GM18517 (cell line): ENCODE data around the gene MGMT.

Experiments
- ATAC-seq: cut with Tn5 transposase; IDR thresholded peaks from one replicate; pipeline ENCODE4 v1.9.1; 2021; ENCODE audit warnings: mild to moderate bottlenecking, moderate library complexity; ENCODE audit not compliant: unreplicated experiment

MGMT gene

DNA sequence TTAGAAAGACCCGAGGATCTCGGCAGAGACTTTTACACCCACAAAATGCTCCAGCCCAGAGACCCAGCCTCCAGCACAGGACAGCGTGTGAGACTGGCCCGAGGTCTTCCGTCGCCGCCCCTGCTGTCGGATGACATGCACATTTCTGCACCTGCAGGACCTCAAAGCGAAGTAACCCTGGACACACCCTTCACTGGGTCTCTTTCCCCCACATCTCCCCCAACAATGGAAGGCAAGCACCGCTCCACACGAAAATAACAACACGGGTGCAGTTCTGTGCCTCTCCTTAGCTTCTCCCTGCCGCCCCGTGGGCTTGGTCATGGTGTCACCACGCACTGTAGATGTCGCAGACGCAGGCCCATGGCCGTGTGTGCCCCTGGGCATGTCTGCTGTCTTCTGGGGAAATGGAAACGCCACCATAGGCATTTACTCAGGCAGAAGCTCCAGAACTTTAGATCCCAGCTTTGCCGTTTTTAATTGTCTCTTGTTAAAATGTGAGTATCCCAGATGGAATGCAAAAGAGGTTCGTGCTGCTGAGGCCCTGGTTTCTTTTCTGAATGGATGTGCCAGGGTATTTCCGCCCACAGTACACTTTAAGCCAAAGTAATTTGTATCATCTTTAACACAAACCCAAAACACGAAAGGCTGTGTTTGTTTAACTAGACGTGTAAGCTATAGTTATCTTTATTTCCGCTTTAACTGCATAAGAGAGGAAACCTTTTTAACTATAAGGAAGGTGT is 237.9 kb downstream of the MGMT start:
- no peak for ATAC-seq

GRCh38 chr10:129705676-129706075 is 238.6 kb downstream of the MGMT start:
- ATAC-seq: no peak

GRCh38 chr10:129706081-129706480 is 239.0 kb downstream of the MGMT start:
- no peak for ATAC-seq

DNA sequence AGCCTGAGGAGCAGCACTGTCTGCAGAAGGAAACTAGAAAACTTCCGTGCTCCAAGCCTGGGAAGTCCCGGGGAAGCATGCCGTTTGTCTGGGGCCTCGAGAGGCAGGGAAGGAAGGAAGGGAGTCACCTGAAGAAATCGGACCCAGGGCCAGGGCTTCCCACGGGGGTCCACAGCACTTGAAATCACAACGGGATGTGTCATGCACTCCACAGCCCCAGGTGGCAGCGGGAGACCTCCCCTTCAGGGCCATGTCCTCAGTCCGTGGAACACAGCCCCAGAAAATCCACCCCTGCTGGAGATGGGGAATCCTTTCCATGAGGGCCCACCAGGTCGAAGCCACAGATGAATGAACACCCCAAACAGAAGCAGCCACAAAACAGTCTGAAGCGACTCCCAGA is 239.5 kb downstream of the MGMT start:
- no peak for ATAC-seq

- no peak for ATAC-seq
Observed at GRCh38 chr10:129707406-129708388, 240.7 kb downstream of the MGMT start.

- no peak for ATAC-seq
Observed at GRCh38 chr10:129709101-129709500, 242.1 kb downstream of the MGMT start.

DNA sequence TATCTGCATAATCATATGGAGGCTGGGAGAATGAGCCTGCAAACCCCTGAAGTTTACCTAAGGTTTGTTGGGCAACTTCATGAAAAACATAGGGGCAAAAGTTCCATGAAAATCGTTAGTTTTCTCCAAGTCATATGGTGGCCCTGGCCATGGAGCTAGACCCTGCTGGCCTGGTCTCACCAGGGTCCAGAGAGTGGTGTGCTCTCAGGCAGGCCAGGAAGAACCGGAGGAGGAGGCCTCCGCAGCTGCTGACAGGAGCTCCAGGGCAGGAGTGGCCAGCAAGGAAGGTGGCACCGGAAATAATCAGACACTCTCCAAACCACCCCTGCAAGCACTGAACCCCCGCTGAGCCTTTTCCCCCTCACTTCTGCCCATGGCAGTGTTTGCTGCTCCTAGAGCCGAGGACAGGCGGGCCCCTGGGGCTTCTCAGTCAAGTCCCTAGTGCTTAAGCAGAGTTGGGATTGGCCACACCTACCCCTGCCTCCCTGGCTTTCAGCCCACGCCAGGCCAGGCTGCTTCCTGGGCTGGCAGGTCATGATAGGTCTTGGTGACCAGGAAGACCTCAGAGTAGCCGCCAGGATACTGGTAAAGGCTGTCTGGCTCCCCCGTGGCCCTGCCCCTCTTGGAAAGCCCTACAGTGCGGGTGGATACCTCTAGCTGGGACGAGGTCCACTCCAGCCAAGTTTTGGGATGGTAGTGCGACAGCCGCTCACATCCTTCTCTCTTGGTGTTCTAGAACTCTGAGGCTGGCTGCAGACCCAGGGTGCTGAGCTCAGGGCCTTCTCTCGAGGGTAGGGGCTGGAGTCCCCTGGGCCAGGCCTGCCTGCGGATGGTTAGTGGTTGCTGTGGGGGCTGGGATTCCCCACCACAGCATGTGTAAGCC is 242.8 kb downstream of the MGMT start:
- no peak for ATAC-seq

DNA sequence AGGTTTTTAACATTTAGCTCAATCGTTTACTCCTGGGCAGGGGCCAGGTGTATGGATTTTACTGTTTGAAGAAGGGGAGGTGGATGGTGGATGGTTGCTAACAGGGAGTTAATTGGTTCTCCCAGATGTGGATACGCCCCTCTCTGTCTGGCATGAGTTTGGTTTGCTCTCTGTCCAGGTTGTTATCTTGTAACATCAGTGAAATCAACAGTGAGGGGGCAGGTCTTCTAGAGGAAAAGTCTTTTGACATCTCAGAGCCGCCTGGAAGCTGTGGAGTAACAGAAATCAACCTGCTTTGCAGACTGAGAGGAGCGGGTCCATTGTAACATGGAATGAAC is 243.4 kb downstream of the MGMT start:
- no peak for ATAC-seq

DNA sequence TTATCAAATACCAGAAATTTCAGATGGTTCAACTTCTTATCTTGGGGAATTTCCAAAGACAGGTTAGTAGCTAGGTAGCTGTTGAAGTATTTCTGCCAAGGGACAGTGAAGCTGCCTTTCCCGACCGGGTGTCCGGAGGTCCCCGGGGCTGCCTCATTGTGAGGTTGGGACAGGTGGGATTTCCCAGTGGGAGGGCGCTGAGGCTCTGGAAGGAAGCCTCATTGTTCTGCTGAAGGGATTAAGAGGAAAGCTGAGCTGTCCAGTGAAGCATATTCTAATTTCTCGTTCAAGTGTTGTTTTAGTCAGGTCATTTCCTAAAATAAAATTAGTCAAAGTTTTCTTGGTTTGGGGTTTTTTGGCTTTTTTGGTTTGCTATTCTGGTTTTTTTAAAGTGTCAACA is 244.2 kb downstream of the MGMT start:
- ATAC-seq: no peak

DNA sequence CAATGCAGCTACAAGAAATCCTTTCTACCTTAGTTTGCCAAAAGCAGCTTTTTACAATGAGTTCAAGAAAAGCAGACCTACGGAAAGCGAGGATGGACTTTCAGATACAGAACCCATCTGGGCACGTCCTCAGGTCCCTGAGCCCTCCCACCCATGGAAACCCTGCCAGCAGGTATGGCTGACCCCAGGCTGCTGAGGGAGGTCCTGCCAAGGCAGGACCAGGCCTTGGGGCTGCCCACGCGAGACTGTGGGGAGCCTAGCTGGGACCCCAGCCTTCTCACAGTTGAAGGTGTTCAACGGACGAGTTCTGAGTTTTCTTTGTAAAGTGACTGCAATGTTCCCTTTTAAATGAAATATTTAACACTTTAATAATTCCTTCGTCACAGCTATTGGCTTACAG is 245.0 kb downstream of the MGMT start:
- ATAC-seq: no peak

GRCh38 chr10:129713659-129714265 is 246.7 kb downstream of the MGMT start:
- no peak for ATAC-seq

- ATAC-seq: no peak
Observed at GRCh38 chr10:129715805-129716204, 248.8 kb downstream of the MGMT start.

GRCh38 chr10:129716211-129716681 is 249.2 kb downstream of the MGMT start:
- ATAC-seq: no peak

DNA sequence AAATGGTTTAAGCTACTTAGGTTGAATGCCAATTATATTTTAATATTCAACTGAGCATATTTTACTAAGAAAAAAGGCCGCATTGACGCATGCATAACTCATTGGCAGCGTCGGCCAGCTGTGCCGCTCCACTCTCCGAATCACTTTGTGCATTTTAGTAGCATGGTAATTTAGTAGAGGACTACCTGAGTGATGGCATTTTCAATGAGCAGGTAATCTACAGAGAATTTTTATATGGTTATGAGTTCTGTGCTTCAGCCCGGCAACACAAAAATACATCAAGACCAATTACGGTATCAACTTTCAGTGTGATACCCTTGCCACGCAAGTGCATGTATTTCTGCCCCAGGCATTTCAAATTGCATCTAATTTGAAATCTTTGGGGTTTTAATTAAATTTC is 249.8 kb downstream of the MGMT start:
- ATAC-seq: no peak

GRCh38 chr10:129717816-129718547 is 250.9 kb downstream of the MGMT start:
- no peak for ATAC-seq

DNA sequence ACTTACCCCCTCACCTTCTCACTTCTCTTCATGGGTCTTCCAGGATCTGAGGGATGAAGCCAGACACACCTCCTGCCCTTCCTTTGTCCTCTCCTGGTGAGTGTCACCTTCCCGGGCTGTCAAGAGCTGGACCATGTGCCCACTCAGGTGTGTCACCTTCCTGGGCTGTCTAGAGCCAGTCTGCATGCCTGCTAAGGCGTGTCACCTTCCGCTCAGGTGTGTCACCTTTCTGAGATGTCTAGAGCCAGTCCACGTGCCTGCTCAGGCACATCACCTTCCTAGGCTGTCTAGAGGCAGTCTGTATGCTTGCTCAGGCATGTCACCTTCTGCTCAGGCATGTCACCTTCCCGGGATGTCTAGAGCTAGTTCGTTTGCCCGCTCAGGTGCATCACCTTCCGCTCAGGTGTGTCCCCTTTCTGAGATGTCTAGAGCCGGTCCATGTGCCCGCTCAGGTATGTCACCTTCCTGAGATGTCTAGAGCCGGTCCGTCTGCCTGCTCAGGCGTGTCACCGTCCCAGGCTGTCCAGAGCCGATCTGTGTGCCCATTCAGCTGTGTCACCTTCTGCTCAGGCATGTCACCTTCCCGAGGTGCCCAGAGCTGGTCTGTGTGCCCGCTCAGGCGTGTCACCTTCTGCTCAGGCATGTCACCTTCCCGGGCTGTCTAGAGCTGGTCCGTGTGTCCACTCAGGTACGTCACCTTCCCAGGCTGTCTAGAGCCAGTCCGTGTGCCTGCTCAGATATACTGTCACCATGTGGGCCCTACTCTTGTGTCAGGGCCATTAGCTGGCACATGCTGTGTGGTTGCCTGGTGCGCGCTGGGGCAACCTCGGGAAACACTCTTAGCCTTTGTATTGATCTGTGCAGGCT is 251.7 kb downstream of the MGMT start:
- ATAC-seq: no peak

DNA sequence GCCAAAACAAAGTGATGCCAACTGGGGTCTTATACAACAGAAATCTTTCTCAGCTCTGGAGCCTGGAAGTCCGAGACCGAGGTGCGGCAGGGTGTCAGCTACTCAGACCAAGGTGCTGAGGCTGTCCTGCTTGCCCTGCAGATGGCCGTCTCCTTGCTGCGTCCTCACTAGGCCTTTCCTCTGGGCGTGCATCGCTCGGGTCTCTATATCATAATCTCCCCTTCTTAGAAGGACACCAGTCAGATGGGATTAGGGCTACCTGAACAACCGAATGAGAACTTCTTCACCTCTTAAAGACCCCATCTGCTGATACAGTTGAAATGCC is 252.3 kb downstream of the MGMT start:
- no peak for ATAC-seq

GRCh38 chr10:129719889-129720590 is 253.0 kb downstream of the MGMT start:
- no peak for ATAC-seq

GRCh38 chr10:129725011-129725410 is 258.0 kb downstream of the MGMT start:
- no peak for ATAC-seq
